Upper lobe of left lung (tissue), 4 donors: Measurements from ENCODE around the gene KPRP.

Experiments
- EP300 ChIP-seq, 4 donors: sonication (generic); formaldehyde crosslinking; IDR thresholded peaks; one replicate each; pipeline ENCODE4 v1.5.1; 2017; ENCODE audit warnings: antibody characterized with exemption in 4 of 4, control low read depth in 2 of 4
- POLR2A ChIP-seq, 4 donors: fragments of 450-650 bp; IDR thresholded peaks; one replicate each; pipeline ENCODE4 v1.5.1; 2016 to 2017; ENCODE audit warnings: antibody characterized with exemption in 4 of 4, mild to moderate bottlenecking in 2 of 4
- TF ChIP-seq, protein P1 (sequence below), 6 experiments: fragments of 450-650 bp in 4 of 6; fragments of 200-600 bp in 2 of 6; sonication (generic) in 2 of 6; IDR thresholded peaks; one replicate each; pipeline ENCODE4 v1.5.1; 2016 to 2019; ENCODE audit warnings: antibody characterized with exemption in 6 of 6

DNA sequence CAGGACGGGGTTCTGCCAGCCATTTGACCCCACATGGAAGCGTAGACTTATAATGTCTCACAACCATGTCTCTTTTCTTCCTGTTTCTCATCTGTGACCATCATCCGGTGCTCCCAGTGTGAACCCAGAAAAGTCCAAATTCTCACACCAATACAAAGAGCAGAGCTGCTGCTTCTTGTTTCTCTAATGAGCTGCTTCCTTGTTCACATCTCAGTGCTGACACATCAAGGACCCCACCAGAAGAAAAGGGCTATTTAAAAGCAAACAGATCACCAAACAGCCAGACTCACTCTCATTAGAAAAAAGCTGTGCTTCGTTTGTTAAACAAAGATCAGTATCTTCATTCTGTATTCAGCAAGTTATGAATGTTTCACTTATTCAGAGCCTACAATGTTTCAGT, 37.9 kb downstream of the KPRP start:
- TF ChIP-seq POLR2A (IDR thresholded peaks at IDR 0.05) (no peak), EP300 (IDR thresholded peaks at IDR 0.05) (no peak)
- TF ChIP-seq, protein P1, sequence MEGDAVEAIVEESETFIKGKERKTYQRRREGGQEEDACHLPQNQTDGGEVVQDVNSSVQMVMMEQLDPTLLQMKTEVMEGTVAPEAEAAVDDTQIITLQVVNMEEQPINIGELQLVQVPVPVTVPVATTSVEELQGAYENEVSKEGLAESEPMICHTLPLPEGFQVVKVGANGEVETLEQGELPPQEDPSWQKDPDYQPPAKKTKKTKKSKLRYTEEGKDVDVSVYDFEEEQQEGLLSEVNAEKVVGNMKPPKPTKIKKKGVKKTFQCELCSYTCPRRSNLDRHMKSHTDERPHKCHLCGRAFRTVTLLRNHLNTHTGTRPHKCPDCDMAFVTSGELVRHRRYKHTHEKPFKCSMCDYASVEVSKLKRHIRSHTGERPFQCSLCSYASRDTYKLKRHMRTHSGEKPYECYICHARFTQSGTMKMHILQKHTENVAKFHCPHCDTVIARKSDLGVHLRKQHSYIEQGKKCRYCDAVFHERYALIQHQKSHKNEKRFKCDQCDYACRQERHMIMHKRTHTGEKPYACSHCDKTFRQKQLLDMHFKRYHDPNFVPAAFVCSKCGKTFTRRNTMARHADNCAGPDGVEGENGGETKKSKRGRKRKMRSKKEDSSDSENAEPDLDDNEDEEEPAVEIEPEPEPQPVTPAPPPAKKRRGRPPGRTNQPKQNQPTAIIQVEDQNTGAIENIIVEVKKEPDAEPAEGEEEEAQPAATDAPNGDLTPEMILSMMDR (IDR thresholded peaks at IDR 0.05), result no peak
